NCI-H748 (cell line): ENCODE results near the gene SENP2.
"Not testable (repeated sequence)": the region's sequence is repeated elsewhere in the genome, so short reads cannot be mapped to it uniquely, and the experiment has no call there.

Experiments
- DNase-seq: peaks from one replicate; lab custom pipeline; 2025; ENCODE audit not compliant: unreplicated experiment; lab: John Stamatoyannopoulos, UW

SENP2 gene

GRCh38 chr3:185585518-185585858 is 607 bp upstream of the SENP2 start:
- DNase-seq: peak; percentile 26

- no peak for DNase-seq
Observed at GRCh38 chr3:185586686-185587039, 568 bp downstream of the SENP2 start.

GRCh38 chr3:185594073-185594472 is 8.0 kb downstream of the SENP2 start:
- no peak for DNase-seq

GRCh38 chr3:185595526-185595925 is 9.4 kb downstream of the SENP2 start:
- DNase-seq: no peak

- no peak for DNase-seq
Observed at GRCh38 chr3:185605566-185605965, 19.5 kb downstream of the SENP2 start.

GRCh38 chr3:185606196-185606595 is 20.1 kb downstream of the SENP2 start:
- no peak for DNase-seq

GRCh38 chr3:185613016-185613415 is 26.9 kb downstream of the SENP2 start:
- no peak for DNase-seq

- DNase-seq: no peak
Observed at GRCh38 chr3:185623939-185624665, 38.0 kb downstream of the SENP2 start.

GRCh38 chr3:185625784-185626183 is 39.7 kb downstream of the SENP2 start:
- DNase-seq: no peak

GRCh38 chr3:185629554-185630181 is 43.6 kb downstream of the SENP2 start:
- DNase-seq: peak; percentile 49

- peak; percentile 64 for DNase-seq
Observed at GRCh38 chr3:185630182-185630622, 44.1 kb downstream of the SENP2 start.

- no peak for DNase-seq
Observed at GRCh38 chr3:185631108-185631507, 45.0 kb downstream of the SENP2 start.

- DNase-seq: no peak
Observed at GRCh38 chr3:185631508-185632206, 45.6 kb downstream of the SENP2 start.

GRCh38 chr3:185632996-185633395 is 46.9 kb downstream of the SENP2 start:
- DNase-seq: no peak

GRCh38 chr3:185637388-185637787 is 51.3 kb downstream of the SENP2 start:
- no peak for DNase-seq

- DNase-seq: not testable (repeated sequence)
Observed at GRCh38 chr3:185638651-185639050, 52.6 kb downstream of the SENP2 start.

GRCh38 chr3:185639632-185640206 is 53.6 kb downstream of the SENP2 start:
- no peak for DNase-seq

GRCh38 chr3:185640308-185640707 is 54.2 kb downstream of the SENP2 start:
- no peak for DNase-seq

GRCh38 chr3:185645191-185645590 is 59.1 kb downstream of the SENP2 start:
- DNase-seq: not testable (repeated sequence)

- DNase-seq: peak; percentile 44
Observed at GRCh38 chr3:185645596-185646381, 59.7 kb downstream of the SENP2 start.
